SK-N-SH (cell line): ENCODE data around the gene CDK14.

Source experiments
- CHD2 ChIP-seq: fragments of 150-350 bp; IDR thresholded peaks from 2 replicates; pipeline ENCODE4 v1.6.1; 2018; ENCODE audit warnings: low read length; ENCODE audit not compliant: partially characterized antibody
- CTCF ChIP-seq: fragments of 200-600 bp; sonication (generic); IDR thresholded peaks from 2 replicates; pipeline ENCODE4 v1.6.1; 2017; ENCODE audit warnings: antibody characterized with exemption, mild to moderate bottlenecking, moderate library complexity
- EP300 ChIP-seq, 2 experiments: IDR thresholded peaks; 2 replicates each; pipeline versions ENCODE4 v1.4.0 to v1.6.1; 2012; ENCODE audit warnings: borderline replicate concordance in 1 of 2, low read depth in 1 of 2, low read length in 1 of 2
- EZH2phosphoT487 ChIP-seq: fragments of 200-600 bp; sonication (generic); IDR thresholded peaks from 2 replicates; pipeline ENCODE4 v1.6.1; 2017; ENCODE audit warnings: low read depth, mixed run types, mild to moderate bottlenecking, antibody characterized with exemption, moderate library complexity, borderline replicate concordance
- GABPA ChIP-seq: IDR thresholded peaks from 2 replicates; pipeline ENCODE4 v1.4.0; 2012; ENCODE audit warnings: low read depth, mild to moderate bottlenecking
- IRF3 ChIP-seq: fragments of 150-350 bp; IDR thresholded peaks from 2 replicates; pipeline ENCODE4 v1.6.1; 2016; ENCODE audit warnings: mild to moderate bottlenecking, low read depth, low read length
- JUND ChIP-seq: IDR thresholded peaks from 2 replicates; pipeline ENCODE4 v1.4.0; 2012
- MAX ChIP-seq: IDR thresholded peaks from 2 replicates; pipeline ENCODE4 v1.4.0; 2012; ENCODE audit warnings: low read depth
- NFIC ChIP-seq: IDR thresholded peaks from 2 replicates; pipeline ENCODE4 v1.4.0; 2012; ENCODE audit warnings: borderline replicate concordance
- RFX5 ChIP-seq: IDR thresholded peaks from 2 replicates; pipeline ENCODE4 v1.6.1; 2012; ENCODE audit warnings: mild to moderate bottlenecking, improper control_type of control experiment, low read length
- USF1 ChIP-seq: IDR thresholded peaks from 2 replicates; pipeline ENCODE4 v1.4.0; 2012; ENCODE audit warnings: low read depth, borderline replicate concordance
- USF2 ChIP-seq: fragments of 150-350 bp; IDR thresholded peaks from 2 replicates; pipeline ENCODE4 v1.6.1; 2017; ENCODE audit warnings: antibody characterized with exemption, low read length, low read depth, borderline replicate concordance

GRCh38 chr7:91033574-91033973, 437.5 kb downstream of the CDK14 start:
- TF ChIP-seq NFIC (no peak), GABPA (no peak), EP300 (IDR thresholded peaks at IDR 0.05; ENCODE audit: borderline replicate concordance in 1 of 2, low read depth in 1 of 2, low read length in 1 of 2) (no peak), RFX5 (no peak), USF1 (no peak), JUND (no peak), CTCF (no peak), MAX (no peak), IRF3 (no peak), EZH2phosphoT487 (no peak), CHD2 (no peak), USF2 (no peak)
